Measurements from ENCODE around the gene VSIR.
A peak's percentile ranks its signal among the peaks of the same experiment; 100 is the strongest.

Gene VSIR

DNA sequence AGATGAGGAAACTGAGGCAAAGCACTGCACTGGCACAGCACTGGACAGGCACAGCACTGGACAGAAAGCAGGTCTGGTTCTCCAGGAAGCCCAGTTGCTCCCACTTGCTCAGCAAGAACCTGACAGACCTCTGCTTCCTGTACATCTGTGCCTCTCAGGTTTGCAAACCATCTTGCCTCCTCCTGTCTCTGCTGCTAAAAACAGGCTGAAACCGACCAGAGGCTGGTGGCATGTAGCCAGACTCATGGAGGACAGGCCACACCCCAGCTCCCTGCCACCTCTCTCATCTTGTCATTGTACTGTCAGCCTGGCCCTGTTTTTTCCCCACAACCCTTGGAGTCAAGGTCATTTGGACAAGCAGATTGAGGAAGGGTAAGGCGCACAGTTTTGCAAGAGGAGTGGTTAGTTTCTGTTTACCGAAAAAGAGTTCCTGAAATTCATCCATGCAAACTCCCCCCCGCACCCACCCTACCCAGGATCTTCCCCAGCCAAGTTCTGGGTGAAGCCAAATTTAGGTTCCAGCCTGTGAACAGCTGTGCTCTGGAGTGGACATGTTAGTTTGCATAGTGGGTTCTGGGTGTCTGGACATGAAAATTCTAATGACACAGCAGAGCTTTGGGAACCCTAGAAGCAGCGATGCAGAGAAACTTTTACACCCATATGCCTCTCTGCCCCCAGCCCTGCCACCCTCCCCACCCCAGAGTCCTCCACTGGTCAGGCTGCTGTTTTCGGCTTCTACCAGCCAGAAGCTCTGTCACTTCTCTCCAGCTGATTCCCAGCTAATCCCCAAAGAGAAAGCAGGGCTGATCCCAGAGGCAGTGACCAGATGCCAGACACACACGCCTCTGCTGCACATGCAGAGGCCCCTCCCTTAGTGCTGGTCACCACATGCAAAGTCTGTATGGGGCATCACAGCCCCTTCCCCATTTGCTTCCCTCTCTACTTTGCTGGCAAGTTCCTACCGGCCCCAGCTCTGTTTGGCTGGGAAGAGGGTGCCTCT is 45.3 kb downstream of the VSIR start:
- DNase-seq (ENCODE audit: low spot score) = no peak

DNA sequence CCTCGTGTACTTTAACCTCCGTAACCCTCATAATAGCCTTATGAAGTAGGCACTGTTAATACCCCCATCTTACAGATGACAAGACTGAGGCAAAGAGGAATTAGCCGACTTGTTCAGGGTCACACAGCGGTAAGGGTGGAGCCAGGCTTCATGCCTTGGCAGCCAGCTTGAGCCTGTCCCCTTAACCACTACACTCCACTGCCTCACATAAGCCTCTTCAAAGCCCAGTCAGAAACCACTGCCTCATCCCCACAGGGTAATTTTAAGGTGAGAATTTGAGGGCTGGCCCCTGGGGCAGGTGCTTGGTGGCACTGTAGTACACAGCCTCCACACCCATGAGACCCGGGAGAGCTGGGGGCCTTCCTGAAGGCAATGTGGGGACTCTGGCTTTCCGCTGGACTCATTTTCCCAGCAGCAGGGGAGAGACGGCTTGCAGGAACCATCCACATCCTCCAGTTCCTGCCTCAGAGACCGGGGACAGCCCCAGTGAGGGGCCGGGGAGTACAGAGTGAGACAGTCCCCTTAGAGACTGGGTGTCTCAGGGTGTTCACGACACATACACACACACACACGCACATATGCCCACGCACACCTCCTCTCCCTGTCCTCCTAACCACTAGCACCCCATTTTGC is 46.1 kb downstream of the VSIR start:
- no peak for DNase-seq (ENCODE audit: low spot score)

DNA sequence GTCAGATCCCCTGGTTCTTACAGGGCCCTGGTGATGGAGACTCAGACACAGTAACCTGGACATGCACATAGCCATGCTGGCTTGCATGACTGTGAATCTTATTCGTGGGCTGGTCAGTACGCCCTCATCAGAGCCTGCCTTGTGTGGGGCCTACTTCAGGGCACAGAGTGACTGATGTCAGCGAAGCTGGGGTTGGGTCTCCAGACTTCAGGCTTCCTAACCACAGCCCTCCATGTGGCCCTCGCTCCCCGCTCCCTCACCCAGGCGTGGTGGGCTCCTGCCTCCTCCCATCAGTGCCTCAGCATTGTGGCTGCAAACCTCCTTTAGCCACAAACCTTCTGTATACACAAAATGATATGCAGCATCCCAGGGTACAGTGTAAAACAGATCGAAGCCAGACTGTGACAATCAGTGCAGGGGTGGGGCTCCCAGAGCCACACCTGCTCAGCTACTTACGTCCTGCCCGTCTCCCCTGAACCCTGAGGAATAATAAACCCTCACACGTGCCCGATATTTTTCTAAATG is 46.7 kb downstream of the VSIR start:
- DNase-seq (ENCODE audit: low spot score) = no peak

DNA sequence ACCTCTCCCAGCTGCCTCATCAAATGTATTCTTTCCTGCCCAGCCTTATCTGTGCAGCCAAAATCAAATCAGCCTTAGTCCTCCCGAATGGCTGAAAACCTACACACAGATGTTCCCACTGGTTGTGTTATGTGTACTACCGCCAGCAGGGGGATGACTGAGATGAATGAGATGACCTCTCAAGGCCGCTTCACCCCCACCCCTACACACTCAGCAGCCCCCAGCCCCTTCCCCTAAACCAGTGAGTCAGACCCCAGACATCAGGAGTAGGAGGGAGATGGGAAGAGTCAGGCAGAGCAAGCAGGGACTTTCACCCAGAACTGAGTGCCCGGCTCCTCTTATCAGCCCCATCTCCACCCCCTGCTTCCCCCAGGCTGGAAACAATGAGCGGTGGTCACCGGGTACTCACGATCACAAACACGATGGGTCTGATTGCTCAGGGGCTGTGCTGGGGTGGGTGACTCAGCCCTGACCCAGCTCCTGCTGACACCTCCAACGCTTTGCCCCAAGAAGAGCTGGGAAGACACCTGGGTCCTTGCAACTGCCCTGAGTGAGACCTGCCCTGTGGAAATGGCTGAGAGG is 47.2 kb downstream of the VSIR start:
- peak; percentile 46 for DNase-seq (ENCODE audit: low spot score)

DNA sequence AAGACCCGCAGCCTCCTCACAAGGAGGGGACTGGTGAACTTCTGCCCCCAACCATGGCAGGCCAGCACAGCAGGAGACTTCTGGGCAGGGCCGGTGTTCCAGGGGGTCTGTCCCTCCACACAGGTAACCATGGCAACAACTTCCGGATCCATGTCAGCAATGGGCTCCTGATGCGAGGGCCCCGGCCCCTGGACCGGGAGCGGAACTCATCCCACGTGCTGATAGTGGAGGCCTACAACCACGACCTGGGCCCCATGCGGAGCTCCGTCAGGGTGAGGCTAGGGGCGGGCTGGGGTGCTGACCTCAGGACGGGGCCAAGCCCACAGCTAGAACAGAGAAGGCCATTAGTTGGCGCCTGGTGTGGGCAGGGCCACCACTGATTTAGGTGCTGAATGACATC is 48.1 kb downstream of the VSIR start:
- no peak for DNase-seq (ENCODE audit: low spot score)

DNA sequence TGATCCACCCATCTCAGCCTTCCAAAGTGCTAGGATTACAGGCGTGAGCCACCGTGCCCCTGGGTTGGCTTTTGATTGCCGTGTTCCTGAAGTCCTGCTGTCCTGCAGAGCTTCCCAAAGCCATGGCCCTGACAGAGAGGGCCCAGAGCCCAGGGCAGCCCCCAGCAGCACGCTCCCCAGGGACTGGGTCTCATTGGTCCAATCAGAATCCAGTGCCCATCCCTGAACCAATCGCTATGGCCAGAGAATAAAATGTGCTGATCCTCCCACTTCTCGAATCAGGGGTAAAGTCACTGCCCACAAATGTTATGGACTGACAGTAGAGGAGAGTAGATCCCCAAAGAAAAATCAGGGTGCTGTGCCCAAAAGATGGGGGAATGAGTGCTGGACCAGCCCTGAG is 48.8 kb downstream of the VSIR start:
- DNase-seq (ENCODE audit: low spot score) = no peak

DNA sequence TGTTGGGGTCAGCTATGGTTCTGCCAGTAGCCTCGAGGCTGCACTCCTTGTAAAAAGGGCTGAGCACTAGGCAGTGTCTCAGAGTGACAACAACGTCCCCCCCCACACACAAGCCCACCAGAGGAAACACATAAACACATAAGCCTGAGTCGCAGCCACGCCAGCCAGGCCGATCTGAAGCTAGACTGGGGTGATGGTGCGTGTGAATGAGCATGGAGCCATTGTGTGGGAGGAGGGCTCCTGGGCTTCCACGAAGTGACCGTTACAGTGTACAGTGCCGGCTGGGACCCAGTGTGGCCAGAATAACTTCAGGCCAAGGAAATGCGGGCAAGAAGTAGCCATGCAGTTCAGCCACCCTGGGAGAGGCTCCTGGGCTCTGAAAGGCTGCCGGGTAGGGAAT is 50.0 kb downstream of the VSIR start:
- DNase-seq (ENCODE audit: low spot score) = no peak

DNA sequence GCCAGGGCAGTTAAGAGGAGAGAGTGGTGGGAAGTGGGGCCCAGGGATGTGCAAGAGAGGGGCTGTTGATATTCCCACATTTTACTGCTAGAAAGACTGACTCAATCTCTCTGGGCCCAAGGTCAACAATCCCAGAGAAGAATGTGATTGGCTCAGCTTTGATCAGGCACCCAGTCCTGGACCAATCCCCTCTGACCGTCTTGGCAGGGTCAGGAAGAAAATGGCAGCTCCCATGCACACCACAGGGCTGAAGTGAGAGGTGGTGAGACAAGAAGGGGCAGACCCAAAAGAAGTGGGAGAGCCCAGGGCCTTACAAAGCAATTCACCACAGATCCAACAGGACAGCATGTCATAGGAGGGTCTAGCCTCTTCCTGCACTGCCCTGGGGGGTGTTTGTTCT is 50.5 kb downstream of the VSIR start:
- no peak for DNase-seq (ENCODE audit: low spot score)

DNA sequence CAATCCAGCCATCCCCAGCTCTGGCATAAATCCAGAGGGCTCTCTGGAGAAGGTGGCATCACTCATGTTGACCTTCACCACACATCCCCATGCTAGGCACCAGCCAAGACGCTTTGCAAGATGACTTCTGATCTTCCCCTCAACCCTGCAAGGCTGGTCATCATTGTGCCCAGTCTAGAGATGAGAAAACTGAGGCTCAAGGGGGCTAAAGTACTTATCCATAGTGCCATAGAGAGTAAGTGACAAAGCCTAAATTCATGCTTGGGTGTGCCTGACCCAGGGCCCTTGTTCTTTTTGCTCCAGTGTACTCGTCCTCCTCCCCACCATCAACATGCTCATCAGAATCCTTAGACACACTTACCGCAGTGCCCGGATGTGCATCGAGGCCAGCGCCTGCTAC is 52.0 kb downstream of the VSIR start:
- DNase-seq (ENCODE audit: low spot score) = no peak

DNA sequence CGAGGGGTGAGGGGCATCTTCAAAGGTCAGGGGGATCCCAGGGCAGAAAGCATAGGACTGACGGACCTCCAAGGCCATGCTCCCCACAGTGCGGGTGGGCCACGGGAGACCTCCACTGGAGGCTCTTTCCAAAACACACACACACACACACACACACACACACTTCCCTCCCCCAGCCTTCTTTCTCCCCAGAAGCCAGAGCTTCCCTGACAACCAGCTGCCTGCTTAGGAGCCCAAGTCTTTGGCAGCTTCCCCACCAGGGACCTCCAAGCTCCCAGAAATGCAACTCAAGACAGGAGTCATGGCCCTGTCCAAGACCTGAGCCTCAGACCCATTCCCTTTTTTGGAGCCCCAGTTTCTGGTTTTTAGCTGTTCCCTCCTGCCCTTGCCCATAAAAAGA is 53.0 kb downstream of the VSIR start:
- no peak for DNase-seq (ENCODE audit: low spot score)

DNA sequence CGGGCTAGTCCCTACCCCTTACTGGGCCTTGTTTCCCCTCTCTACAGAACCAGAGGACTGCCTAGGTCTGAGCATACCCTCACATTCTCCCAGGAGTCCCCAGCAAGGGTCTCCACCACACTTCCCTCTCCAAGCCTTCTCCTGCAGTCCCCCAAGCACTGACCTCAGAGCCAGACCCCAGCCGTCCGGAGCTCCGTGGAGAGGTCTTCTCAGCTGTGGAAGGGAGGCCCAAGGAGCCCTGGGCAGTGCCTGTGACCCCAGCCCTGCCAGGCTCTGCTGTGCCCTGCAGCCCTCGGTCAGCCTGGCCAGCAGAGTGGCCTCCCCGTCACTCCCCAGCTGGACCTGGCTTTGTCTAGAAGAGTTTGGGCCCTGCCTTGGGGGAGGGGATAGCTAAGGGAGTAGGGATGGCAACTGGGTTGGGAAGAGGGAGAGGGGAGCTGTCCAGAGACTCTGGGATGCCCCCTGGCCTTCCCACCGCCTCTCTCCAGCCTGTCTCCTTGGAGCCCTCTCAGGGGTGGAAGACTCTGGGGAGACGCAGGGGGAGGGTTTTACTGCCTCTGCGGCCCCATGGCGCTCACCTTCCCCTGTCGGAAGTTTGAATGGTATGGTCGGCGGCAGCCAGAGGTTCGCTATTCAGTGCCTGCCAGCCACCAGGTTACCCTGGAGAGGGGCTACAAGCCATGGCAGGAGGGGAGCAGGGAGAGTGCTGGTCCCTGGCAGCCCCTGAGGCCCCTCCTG is 53.7 kb downstream of the VSIR start, which contains the start of gene C10orf105:
Gene C10orf105, minus strand, starts transcription at position 315 of the 738 bp plus-strand sequence. CDS start 3,441 bp downstream, outside the sequence.
- DNase-seq (ENCODE audit: low spot score) = no peak

DNA sequence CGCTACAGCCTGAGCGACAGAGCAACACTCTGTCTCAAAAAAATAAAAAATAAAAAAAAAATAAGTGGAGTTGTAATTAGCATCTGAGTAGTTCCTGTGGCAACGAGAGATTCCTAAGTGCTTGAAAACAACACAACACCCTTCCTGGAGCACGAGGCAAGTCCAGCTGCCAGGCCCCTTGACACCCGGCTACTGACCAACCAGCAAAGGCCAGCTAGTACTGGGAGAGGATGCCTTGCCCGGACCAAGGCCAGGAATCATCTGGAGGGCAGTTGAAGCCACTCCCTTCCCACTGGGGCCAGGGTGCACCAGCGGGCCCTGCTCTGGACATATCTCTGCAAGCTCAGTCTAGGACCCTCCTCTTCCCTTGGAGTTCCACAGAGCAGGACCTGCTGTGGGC is 54.3 kb downstream of the VSIR start:
- DNase-seq (ENCODE audit: low spot score) = no peak

DNA sequence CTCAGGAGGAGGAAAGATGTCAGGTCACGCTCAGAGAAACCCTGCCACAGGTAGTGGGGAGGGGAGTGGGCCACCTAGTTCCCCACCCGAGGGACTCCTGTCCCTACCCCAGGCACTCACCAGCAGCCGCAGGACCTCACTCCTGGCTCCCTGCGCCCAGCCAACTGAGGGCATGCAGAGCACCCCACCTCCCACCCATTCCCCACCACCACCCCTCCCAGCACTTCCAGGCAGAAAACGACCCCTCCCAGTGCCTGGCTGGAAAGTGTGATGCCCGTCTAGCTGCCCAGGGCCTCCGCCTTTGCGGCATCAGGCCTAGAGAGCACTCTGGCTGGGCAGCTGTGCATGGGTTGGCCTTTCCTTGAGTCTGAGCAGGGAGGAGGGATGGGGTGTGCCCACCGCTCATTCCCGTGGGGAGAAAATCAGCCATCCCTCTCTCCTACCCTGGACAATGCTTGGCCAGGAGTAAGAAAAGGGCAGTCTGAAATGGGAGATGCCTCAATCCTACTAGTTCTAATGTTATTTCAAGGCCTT is 55.1 kb downstream of the VSIR start:
- no peak for DNase-seq (ENCODE audit: low spot score)

DNA sequence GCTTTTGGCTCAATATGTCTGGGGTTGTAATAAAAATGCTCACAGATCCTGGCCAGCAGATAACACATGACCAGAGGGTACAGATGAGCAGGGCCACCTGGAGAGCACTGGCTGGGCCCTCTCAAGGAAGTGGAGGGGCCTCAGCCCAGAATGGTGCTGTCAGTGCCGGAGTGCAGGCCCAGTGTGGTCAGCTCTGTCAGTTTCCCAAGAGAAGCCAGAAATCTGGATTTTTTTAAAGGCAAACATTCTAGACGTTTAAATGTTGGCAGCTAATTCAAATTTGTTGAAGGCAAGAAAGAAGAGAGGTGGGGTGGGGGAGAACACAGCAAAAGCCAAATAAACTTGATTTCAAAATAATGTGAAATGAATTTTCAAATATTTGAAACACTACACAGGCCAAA is 55.8 kb downstream of the VSIR start:
- no peak for DNase-seq (ENCODE audit: low spot score)

DNA sequence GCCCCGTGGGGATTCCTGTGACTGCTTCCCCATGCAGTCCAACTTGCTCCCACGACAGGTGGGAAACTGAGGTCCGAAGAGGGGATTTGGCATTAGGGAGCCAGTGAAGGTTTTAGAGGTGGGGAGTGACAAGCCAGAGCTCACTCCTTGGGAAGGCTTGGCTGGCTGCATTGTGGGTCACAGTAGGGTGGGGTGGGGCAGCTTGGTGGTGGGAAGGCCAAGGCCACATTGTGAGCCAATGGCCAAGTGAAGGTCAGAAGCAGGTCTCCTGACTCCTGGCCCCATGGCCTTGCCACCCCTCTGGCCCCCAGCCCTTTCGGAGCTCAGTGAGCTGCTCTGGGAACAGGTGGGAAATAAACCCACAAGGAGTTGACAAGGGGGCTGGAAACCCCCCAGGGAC is 56.3 kb downstream of the VSIR start:
- no peak for DNase-seq (ENCODE audit: low spot score)

DNA sequence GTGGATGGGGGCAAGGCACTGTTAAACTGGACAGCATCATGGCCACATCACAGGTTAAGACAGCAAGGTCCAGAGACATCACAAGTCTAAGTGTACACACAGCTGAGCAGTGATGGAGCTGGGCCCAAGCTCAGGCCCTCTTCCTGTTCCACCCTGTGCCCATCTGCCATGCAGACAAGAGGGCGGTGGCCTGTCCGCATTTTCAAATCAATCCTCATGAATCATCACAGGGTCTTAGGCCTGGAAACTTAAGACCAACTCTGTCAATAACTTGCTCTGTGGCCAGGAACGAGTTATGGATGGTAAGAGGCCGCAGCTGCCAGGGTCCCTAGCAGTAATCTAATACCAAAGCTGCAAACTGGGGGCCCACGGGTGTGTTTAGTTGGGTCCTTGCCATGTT is 56.9 kb downstream of the VSIR start:
- no peak for DNase-seq (ENCODE audit: low spot score)

DNA sequence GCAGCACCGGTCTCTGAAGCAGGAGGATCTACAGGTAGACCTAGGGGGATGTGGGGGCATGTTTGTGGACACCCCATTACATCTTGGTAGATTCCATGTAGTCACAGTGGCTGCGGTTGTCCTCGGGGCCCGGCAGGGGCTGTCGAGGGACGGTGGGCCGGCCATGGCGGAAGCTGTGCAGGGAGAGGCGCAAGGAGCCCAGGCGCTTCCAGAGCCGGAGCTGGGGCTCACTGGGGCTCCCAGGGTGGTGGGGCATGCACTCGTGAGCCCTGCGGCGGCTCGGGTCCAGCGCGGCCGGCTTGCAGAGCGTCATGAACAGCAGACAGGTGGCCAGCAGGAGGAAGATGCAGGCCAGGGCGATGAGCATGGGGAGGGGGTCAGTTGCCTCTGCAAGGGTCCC is 57.5 kb downstream of the VSIR start:
- no peak for DNase-seq (ENCODE audit: low spot score)

DNA sequence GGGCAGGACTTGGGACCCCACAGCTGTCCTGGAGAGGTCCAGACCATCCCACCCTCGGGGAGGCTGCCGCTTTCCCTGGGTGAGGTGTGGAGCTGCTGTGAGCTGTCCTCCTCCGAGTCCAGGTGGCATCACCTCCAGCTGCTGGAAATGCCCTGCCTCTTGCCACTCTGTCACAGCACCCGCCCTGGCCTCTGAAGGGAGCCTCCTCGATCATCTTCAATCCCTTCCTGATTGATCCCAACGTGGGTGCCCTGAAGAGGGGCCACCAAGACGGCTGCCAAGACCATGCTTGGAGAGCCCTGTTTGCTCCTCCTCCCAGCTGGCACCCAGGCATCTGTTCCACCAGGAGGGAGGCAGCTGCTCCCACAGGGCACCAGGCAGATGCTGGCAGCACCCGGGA is 58.3 kb downstream of the VSIR start:
- no peak for DNase-seq (ENCODE audit: low spot score)

DNA sequence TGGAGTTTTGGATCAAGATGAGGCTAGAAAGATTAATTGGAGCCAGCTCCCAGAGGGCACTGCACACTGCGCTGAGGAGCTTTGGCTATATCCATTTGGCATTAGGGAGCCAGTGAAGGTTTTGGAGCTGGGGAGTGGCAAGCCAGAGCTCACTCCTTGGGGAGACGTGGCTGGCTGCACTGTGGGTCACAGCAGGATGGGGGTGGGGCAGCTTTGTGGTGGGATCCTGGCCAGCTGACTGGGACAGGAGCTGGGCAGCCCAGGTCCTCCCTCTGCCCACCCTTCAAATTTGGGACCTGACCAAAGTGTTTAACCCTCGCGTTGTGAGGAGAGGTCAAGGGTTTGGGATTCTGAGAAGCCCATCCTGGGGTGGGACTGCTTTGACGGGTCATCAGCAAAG is 58.7 kb downstream of the VSIR start:
- DNase-seq (ENCODE audit: low spot score) = no peak

DNA sequence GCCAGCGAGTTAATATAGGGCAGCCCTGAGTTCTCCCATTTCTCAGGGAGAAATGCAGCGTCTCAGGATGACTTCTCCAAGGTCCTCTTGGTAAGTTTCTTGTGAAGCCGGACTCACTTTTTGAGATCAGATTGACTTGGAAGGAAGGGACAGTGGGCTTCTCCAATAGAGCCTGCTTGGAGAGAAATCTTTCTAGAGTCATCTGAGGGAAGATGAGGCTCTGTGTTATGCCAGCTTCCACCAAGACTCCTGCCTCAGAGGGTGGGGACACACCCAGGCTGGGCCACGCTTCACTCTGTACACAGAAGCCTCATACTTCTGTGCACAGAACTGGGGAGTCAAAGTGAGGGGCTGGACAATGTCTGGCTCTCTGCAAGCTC is 59.3 kb downstream of the VSIR start:
- no peak for DNase-seq (ENCODE audit: low spot score)

DNA sequence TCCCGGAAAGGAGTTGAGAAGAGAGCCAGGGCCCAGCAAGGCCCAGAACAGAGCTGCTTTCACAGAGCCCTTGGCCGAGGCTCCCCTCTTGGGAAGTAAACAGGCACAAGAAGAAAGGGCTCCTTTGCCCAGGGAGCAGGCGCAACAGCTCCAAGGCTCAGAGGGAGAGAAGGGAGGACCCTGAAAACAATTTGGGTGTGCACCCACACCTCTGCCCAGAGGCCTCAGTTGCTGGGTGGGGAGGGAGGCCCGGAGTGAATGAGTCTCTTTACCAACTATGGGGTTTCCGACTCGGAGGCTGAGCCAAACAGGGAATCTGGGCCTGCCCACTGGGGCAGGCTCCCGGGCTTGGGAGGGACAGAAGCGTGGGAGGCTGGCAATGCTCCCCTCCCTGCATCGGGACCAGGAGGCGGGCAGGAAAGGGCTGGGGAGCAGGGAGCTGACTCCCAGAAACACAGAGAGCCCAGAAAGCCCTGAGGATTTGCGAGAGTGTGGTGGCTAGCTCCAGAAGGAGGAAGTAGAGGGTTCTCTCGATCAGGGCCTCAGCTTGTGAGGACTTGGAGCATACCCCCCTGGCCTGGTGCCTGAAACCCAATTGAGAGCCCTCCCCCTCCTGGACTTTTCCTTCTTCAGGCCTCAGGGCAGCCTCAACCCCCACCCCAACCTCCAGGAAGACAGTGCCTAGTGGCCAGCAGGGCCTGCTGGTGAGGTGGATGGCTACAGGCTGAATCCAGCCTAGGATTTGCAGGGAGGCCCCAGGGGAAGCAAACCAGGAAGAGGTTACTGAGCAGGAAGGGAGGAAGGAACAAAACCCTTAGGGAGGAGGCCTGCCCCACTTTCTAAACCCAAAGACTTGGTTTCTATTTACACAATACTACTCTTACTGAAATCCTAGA is 59.9 kb downstream of the VSIR start:
- DNase-seq (ENCODE audit: low spot score) = no peak
